SIG-M5 treated with dmso at 0.1 percent for 504 hours (cell line): Measurements from ENCODE around the gene FARP1.
"Not testable (repeated sequence)": the region's sequence is repeated elsewhere in the genome, so short reads cannot be mapped to it uniquely, and the experiment has no call there.

Experiments
- DNase-seq: peaks from one replicate; lab custom pipeline; 2025; ENCODE audit not compliant: unreplicated experiment; lab: John Stamatoyannopoulos, UW

FARP1 gene

GRCh38 chr13:98389319-98389718, 246.4 kb downstream of the FARP1 start:
- DNase-seq, result no peak

- DNase-seq, result no peak
Observed at GRCh38 chr13:98390086-98390715, 247.3 kb downstream of the FARP1 start.

GRCh38 chr13:98393873-98394272, 251.0 kb downstream of the FARP1 start:
- no peak for DNase-seq

GRCh38 chr13:98394820-98395510, 252.1 kb downstream of the FARP1 start:
- DNase-seq, result no peak

- DNase-seq, result no peak
Observed at GRCh38 chr13:98396071-98396710, 253.3 kb downstream of the FARP1 start.

- DNase-seq, result no peak
Observed at GRCh38 chr13:98397221-98397620, 254.3 kb downstream of the FARP1 start.

GRCh38 chr13:98397861-98398260, 255.0 kb downstream of the FARP1 start:
- no peak for DNase-seq

GRCh38 chr13:98398581-98398980, 255.7 kb downstream of the FARP1 start:
- no peak for DNase-seq

GRCh38 chr13:98399756-98400155, 256.9 kb downstream of the FARP1 start:
- DNase-seq, result no peak

GRCh38 chr13:98401934-98402333, 259.0 kb downstream of the FARP1 start:
- no peak for DNase-seq

- no peak for DNase-seq
Observed at GRCh38 chr13:98403076-98403475, 260.2 kb downstream of the FARP1 start.

GRCh38 chr13:98405107-98405571, 262.2 kb downstream of the FARP1 start:
- DNase-seq, result no peak

GRCh38 chr13:98405690-98406344, 262.9 kb downstream of the FARP1 start:
- no peak for DNase-seq

- no peak for DNase-seq
Observed at GRCh38 chr13:98406427-98406826, 263.5 kb downstream of the FARP1 start.

- DNase-seq, result no peak
Observed at GRCh38 chr13:98406971-98407370, 264.1 kb downstream of the FARP1 start.

GRCh38 chr13:98407575-98407974, 264.7 kb downstream of the FARP1 start:
- no peak for DNase-seq

GRCh38 chr13:98409281-98409680, 266.4 kb downstream of the FARP1 start:
- no peak for DNase-seq

- no peak for DNase-seq
Observed at GRCh38 chr13:98410612-98411011, 267.7 kb downstream of the FARP1 start.

- no peak for DNase-seq
Observed at GRCh38 chr13:98411013-98411412, 268.1 kb downstream of the FARP1 start.

GRCh38 chr13:98411617-98412265, 268.8 kb downstream of the FARP1 start:
- DNase-seq, result no peak

- DNase-seq, result not testable (repeated sequence)
Observed at GRCh38 chr13:98413278-98413677, 270.4 kb downstream of the FARP1 start.
